ENCODE data around the gene DKK1.

DKK1 gene

DNA sequence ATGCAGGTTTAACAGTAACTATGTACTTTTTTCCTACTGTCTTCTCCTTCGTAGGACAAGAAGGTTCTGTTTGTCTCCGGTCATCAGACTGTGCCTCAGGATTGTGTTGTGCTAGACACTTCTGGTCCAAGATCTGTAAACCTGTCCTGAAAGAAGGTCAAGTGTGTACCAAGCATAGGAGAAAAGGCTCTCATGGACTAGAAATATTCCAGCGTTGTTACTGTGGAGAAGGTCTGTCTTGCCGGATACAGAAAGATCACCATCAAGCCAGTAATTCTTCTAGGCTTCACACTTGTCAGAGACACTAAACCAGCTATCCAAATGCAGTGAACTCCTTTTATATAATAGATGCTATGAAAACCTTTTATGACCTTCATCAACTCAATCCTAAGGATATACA, 2.4 kb downstream of the DKK1 start:
- in situ Hi-C loops (cut with HindIII; ENCODE audit: low sequenced_read_pairs): loop anchor here (10.0 kb wide), 1 partner anchor 158 kb away; no protein-coding TSS in a partner anchor

DNA sequence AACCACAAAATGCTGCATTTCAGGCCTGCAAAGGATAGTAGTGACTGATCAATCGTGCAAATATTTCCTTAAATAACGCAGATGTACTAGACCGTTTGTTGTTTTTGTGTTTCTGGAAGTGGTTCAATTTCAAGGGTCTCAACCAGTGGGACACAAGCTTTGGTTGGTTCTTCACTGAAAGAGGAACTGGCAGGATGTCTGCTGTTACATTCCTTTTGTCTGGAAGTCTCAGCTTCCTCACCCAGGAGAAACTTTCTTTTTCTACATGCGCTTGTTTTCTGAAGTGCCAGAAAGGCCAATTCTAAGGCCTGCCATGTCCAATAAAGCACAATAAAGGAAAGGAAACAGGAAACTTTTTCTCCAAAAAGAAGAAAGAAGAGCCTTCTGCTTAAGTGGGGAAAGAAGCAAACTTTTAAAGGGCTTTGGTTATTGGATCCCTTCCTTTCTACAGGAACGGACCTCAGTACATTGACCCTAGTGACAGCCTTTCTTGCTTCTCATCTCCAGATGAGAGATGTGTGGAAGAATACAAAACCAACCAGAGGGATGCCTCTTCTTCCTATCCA, 4.1 kb downstream of the DKK1 start:
- in situ Hi-C loops (cut with HindIII; ENCODE audit: low sequenced_read_pairs): loop anchor here (10.0 kb wide), 1 partner anchor 157 kb away; no protein-coding TSS in a partner anchor

DNA sequence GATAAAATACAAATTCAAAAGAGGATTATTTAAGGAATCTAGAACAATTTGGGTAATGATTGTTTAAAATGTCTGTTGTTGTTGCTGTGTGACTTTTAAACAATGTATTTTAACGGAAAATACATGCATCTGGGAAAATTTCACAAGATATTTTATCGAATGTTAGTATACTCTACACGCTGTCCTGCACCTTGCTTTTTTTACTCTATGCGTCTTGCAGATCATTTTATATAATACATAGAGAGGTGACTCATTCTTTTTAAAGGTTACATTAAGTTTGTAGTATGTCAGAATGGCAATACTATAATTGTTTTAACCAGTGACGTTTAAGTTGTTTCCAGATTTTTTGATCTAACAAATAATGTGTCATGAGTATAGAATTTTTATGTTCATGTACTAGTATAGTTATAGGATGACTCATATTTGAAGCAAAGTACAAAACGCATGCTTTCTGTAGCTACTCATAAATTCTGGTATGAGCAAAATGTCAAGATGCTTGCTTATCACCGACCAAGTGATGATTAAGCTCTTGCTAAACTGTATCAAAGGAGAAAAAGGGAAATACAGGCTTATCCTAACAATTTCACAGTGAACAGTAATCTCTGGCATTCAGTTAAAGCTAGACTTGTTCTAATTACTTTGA, 4.9 kb downstream of the DKK1 start:
- in situ Hi-C loops (cut with HindIII; ENCODE audit: low sequenced_read_pairs): loop anchor here (10.0 kb wide), 1 partner anchor 156 kb away; no protein-coding TSS in a partner anchor

DNA sequence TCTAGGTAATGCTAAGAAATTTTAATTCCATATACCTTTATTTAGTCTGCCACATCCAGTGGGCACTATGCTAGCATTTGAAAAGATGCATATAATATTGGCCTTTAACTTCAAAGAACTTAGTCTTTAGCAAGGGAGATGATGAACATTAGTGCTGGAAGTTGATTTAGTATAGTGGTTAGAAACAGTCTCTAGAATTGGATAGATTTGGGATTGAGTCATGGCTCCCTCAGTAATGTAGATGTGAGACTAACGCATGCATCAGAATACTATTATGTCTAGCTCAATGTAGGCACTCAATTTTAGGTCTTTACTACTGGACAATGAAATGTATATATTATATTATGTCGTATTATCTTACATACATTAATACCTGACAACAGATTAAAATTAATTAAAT, 5.8 kb downstream of the DKK1 start:
- in situ Hi-C loops (cut with HindIII; ENCODE audit: low sequenced_read_pairs): loop anchor here (10.0 kb wide), 1 partner anchor 155 kb away; no protein-coding TSS in a partner anchor

DNA sequence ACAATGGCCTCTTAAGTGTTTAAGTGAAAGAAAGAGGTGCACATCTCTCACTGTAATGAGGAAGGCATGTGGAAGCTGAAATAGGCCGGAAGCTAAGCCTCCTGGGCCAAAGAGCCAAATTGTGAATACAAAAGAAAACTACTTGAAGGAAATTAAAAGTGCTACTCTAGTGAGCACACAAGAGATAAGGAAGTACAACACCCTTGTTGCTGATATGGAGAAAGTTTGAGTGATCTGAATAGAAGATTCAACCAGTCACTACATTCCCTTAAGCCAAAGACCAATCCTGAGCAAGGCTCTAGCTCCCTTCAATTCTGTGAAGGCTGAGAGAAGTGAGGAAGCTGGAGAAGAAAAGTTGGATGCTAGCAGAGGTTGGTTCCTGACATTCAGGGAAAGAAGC, 8.2 kb downstream of the DKK1 start:
- in situ Hi-C loops (cut with HindIII; ENCODE audit: low sequenced_read_pairs): no loop called here

DNA sequence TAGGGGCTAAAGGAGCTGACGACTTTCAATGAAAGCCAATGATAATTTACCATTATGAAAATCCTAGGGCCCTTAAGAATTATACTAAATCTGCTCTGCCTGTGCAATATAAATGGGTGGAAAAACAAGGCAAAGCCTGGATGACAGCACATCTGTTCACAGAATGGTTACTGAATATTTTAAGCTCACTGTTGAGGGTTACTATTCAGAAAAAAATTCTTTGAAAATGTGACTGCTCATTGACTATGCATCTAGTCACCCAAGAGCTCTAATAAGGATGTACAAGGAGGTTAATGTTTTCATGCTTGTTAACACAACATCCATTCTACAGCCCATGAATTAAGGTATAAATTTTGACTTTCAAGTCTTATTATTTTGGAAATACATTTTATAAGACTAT, 8.9 kb downstream of the DKK1 start:
- in situ Hi-C loops (cut with HindIII; ENCODE audit: low sequenced_read_pairs): no loop called here

DNA sequence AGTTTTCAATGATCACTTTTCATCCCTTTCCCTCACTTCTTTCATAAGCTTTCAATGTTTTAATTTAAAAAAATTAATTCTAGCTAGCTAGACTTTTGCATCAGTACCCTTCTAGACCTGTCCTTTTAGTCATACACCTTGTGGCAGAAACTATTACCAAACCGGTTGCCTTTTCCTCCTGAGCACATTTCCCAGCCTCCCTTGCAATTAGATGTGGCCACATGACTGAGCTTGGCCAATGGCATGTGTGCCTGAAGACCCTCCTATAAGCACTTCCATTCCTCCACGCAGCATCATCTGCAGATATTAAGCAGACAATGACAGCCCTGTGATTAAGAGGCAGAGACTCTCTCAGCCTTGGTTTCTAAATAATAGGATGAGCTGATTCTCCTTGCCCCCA, 12.3 kb downstream of the DKK1 start:
- in situ Hi-C loops (cut with HindIII; ENCODE audit: low sequenced_read_pairs): no loop called here

DNA sequence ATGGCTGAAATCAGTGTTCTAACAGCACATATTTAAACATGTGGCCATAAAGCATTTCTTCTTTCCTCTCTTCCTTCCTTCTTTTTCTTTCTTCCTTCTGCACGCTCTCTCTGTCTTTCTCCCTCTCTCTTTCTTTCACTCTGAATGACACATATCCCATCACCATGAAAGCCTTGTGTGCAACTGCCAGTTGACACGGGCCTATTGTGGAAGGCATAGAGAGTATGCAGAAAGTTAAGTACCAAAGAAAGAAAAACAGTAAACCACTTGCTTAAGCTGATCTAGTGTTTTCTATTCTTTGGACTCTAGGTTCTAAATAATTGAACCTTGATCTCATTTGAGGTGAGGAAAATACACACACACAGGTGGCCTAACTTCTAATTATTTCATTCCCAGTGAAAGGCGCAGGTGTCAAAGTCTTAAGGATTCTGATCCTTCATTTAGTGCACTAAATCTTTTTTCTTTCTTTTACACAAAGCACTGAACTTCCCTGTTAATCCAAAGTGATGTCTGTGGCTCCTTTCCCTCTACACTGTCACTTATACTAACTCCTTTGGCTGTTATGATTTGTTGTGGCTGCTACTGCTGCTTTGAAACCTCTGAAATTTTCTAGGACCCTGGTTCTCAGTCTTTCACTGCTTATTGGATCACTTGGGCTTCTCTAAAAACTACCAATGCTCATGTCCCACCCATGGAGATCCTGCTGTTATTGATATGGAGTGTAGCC, 17.7 kb downstream of the DKK1 start:
- in situ Hi-C loops (cut with HindIII; ENCODE audit: low sequenced_read_pairs): no loop called here

DNA sequence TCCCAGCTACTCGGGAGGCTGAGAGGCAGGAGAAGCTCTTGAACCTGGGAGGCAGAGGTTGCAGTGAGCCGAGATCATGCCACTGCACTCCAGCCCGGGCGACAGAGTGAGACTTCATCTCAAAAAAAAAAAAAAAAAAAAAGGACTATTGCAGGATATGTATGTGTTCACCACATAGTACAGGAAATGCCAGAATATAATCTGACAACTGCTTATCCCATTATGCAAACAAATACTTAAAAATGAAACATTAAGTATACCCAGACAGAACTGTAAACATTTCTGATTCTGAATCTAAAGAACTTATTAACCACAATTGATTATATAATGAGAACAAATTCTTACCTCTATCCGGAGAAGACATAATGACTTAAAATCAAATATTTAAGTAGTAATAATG, 18.7 kb downstream of the DKK1 start:
- in situ Hi-C loops (cut with HindIII; ENCODE audit: low sequenced_read_pairs): no loop called here

DNA sequence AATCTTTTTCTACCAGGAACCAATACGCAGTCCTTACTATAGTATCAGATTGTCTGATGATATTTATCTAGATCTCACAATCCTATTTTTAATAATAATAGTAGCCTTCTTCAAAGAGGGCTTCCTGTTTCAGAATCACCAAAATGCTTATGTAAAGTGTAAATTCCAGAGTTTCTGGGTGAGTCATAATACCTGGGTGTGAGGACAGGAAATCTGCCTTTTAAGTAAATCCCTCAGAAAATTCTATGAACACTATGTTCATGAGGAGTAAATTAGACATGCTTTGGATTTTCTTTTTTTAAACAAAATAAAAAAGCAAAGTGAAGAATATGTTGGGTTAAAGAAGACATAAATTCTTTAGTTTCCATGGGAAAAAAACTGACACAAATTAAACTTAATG, 20.5 kb downstream of the DKK1 start:
- in situ Hi-C loops (cut with HindIII; ENCODE audit: low sequenced_read_pairs): no loop called here

DNA sequence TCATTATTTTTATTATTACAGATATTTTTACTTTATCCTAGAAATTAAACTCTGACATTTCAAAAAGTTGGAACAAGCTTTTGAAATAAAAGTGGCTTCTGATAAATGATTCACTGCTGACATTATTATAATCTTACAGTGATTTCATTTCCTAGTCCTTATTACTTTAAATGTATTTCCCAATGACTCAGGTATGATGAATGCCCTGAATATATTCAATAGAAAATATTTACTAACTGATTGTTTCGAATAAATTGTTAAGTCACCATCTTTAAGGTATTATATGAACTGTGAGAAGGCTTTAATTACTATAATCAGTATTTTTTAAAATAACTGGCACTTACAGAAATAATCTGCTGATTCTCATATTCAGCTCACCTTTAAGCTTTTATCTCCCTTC, 21.6 kb downstream of the DKK1 start:
- in situ Hi-C loops (cut with HindIII; ENCODE audit: low sequenced_read_pairs): no loop called here

DNA sequence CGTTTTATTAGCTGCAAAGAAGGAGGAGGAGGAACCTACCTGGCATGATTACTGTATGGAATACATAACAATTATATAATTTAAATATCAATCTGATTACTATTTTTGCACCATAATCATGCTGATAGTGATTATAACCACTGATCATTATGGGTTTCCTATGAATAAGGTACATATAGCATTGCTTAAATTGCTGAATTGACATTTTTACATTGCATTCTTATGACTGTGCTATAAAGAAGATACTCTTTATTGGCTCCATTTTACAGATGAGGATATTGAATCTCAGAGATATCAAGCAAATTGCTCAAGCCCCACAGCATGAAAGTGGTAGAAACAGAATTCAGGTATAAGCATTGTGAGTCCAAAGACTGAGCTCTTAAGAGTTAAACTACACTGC, 23.1 kb downstream of the DKK1 start:
- in situ Hi-C loops (cut with HindIII; ENCODE audit: low sequenced_read_pairs): no loop called here

DNA sequence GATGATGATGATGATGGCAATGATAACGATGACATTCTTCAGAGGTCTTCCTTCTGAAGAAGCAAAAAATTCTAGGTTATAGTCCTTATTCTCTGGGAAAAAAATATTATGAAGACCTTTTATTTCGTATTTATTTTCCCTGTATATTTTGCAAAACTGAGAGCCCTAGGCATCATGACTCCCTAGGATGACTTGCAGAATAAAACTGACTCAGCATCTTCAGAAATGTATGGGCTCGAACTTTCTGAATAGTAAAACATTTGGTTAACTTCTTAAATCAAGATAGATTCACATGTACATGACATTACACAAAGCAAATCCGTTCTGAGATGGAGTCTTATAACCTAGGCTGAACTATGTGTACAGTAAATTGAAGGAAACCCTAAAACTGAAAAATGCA, 29.4 kb downstream of the DKK1 start:
- in situ Hi-C loops (cut with HindIII; ENCODE audit: low sequenced_read_pairs): no loop called here

DNA sequence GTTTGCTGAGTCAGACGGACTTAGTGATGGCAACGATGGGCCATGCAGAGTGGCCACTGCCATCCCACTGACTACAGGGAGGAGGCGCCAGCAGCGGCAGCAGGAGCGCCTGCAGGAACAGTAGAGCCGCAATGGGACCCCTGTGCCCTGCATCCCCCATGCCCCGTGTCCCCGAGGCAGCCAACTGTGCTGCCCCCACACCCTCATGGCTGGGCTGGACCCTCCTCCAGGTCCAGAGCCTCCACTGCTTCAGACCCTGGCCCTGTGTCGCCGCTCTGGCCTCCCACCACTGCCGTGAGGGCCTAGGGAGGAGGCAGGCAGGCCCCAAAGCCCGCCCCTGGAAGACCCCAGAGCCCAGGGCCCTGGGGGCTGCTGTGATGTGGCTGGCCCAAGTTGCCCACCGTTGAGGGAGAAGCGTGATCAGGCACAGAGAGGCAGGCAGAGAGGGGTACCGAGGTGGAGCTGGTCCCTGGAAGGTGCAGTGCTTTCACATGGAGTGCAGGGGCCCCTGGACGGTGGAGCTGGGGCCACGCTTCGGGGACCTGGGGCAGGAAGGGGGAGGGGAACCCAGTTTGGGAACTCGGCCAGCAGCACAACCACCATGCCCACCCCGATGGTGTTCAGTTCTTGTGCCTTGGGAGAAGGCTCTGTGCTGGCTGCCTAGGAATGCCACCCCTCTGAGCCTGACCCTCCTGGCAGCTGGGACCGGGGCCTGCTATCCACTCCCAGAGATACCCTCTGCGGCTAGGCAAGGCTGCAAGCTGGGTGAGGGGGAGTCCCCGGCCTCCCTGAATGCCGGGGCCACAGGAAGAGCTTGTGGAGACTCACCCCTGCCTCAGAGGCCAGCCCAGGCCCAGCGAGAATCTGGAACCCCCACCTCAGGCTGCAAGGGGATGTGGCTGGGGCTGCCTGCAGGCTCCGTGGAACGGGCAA, 32.6 kb downstream of the DKK1 start:
- in situ Hi-C loops (cut with HindIII; ENCODE audit: low sequenced_read_pairs): no loop called here

DNA sequence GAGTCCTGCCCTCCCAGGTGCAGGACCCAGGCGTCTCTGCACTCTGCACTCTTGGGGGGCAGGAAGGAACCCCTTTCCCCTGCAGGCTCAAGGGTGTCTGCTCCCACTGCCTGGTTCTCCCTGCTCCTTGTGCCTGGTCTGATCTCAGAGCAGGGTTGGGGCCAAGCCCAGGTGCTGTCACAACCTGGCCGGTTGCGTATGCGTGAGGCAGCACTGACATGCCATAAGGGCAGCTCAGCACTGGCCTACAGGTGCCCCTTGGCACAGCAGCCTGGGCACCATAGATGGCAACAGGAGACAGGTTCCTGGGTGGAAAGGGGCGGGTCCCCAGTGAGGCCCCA, 33.2 kb downstream of the DKK1 start:
- in situ Hi-C loops (cut with HindIII; ENCODE audit: low sequenced_read_pairs): no loop called here

DNA sequence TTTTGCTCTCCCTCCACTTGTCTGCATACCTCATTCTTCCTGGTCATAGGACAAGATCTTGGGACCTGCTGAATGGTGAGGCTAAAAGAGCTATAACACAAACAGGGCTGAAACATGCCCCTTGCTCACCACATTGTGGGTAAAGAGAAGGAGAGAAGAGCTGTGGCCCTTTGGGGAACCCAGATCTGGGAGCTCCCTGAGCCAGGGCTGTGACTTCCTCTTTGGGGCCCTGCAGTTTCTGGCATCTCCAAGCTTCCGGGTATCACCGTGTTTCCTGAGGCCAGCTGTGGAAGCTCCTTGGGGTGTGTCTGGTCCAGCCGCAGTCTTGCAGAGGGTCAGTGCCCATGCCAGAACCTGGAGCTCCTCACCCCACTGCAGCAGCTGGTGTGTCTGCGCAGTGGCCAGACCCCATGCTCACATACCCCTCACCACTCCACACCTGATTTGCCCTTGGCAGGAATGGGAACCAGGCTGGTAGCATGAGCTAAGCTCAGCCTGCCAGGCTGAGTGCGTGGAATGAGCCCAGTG, 34.0 kb downstream of the DKK1 start:
- in situ Hi-C loops (cut with HindIII; ENCODE audit: low sequenced_read_pairs): no loop called here

DNA sequence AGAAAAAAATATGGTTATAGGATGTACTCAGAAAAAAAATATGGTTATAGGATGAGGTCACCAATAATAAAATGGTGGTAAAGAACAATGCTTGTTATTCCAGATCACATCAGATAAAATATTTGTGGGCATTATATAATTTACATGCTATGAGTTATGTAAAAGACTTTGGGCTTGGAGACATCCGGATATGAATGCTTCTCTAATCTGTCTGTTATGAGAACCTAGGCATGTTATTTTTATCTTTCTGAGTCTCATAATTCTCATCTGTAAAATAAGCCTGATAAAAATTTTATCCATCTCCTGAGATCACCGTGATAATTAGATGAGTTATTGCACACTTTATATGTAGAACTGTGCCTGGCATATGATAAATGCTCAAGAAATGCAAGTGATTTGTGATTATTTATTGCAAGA, 37.8 kb downstream of the DKK1 start:
- in situ Hi-C loops (cut with HindIII; ENCODE audit: low sequenced_read_pairs): no loop called here

DNA sequence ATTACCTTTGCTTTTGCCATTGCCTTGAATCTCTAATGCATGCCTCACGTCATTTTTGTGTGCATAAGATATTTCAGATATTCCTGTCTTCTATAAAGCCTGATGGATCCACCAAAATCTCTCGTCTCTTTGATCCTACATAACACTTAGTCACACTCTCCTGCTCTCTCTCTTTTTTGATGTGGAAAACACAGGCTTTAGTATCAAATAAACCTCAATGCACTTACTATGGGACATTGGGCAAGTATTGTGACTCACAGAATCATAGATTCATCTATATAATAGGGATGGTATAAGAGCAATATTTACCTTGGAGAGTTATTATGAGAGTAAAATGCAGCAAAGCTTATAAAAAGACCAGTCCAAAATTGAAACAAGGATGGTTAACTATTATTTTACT, 39.1 kb downstream of the DKK1 start:
- in situ Hi-C loops (cut with HindIII; ENCODE audit: low sequenced_read_pairs): no loop called here

DNA sequence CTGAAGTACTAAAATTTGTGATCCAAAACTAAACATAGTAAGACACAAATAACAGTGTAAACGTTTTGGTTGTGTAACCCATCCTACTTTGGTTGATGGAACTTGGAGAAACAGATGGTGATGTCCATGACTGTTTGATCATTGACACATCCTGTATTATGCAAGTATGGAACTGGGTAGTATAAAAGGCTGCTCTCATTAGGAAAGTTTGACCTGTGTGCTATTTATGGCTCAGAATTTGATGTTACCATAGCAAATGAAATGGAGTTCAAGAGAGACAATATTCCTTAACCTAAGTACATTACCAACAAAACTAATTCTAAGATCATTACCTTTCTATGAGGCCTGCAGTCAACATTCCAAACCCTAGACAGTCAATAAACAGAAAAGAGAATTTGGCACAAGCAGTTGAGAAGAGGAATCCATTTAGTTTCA, 39.9 kb downstream of the DKK1 start:
- in situ Hi-C loops (cut with HindIII; ENCODE audit: low sequenced_read_pairs): no loop called here

DNA sequence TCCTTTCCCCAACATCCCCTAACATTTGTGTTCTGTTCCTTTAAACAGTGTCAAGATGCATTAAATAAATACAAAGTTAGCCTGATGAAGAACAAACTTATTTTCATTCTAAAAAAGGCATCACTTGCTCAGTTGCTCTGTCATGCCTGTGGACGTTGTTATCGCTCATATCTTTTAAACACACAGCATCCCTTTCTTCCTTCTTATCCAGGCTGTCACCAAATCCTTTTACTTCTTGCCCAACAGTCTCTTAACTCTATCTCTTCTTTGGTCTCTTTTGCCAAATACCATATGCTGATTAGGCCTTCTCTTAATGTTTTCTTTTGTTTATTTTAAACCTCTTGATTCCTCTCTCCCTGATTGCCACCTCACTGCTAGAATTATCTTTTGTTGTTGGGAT, 43.9 kb downstream of the DKK1 start:
- in situ Hi-C loops (cut with HindIII; ENCODE audit: low sequenced_read_pairs): no loop called here

DNA sequence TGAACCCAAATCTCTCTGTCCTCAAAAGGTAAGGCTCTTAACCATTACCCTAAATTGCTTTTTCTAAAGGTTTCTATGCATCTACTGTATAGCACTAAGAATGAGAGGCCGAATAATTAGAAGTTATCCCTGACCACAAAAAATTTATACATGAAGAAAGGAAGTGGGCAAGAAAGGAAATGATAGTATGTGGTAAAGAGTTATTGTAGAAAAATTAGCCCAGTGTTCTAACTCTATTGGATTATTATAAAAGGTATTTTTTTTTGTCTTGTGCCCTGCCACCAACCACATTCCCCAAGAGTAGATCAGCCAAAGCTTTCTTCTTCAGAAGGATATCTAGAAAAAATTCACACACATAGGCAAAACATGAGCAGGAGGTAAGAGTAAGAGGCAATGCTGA, 45.4 kb downstream of the DKK1 start:
- in situ Hi-C loops (cut with HindIII; ENCODE audit: low sequenced_read_pairs): no loop called here

Measured in endothelial cell of hepatic sinusoid (primary cell).